Astrocyte (in vitro differentiated cells and primary cell): ENCODE data around the gene CLDN6. TPM values are rescaled to one million over a fixed set of nuclear protein-coding genes. Genes with fewer than 3 reads are reported as not detected.

ENCODE experiments used
- DNase-seq: peaks from one replicate; pipeline ENCODE4 v3.0.0-alpha.2; 2010; ENCODE audit warnings: low read depth
- FAIRE-seq: peaks from 2 replicates; lab custom pipeline; 2011; peaks lifted over from hg19 to GRCh38; lab: Jason Lieb, UNC
- H2AFZ ChIP-seq: 2 replicates; pipeline ENCODE4 v1.6.0; 2012; ENCODE audit warnings: low read depth, low read length, inconsistent platforms
- H3K27ac ChIP-seq: 2 replicates; pipeline ENCODE4 v1.5.1; 2011; ENCODE audit warnings: low read depth, low read length, inconsistent platforms
- H3K27me3 ChIP-seq: 2 replicates; pipeline ENCODE4 v1.6.0; 2011; ENCODE audit warnings: low read length, inconsistent platforms; ENCODE audit not compliant: insufficient read depth
- H3K36me3 ChIP-seq: 2 replicates; pipeline ENCODE4 v1.5.1; 2011; ENCODE audit warnings: low read length, inconsistent platforms; ENCODE audit not compliant: insufficient read depth
- H3K4me1 ChIP-seq: 2 replicates; pipeline ENCODE4 v1.5.1; 2011; ENCODE audit warnings: low read length, inconsistent platforms; ENCODE audit not compliant: insufficient read depth
- H3K4me2 ChIP-seq: 2 replicates; pipeline ENCODE4 v1.6.0; 2012; ENCODE audit warnings: low read length, inconsistent platforms
- H3K4me3 ChIP-seq: 2 replicates; pipeline ENCODE4 v1.5.1; 2011; ENCODE audit warnings: low read depth, mild to moderate bottlenecking, low read length, inconsistent platforms; ENCODE audit not compliant: insufficient read depth
- H3K79me2 ChIP-seq: 2 replicates; pipeline ENCODE4 v1.6.0; 2012; ENCODE audit warnings: mild to moderate bottlenecking, low read length, inconsistent platforms; ENCODE audit not compliant: insufficient read depth
- H3K9ac ChIP-seq: 2 replicates; pipeline ENCODE4 v1.6.0; 2012; ENCODE audit warnings: mild to moderate bottlenecking, low read length, inconsistent platforms
- H3K9me3 ChIP-seq: 2 replicates; pipeline ENCODE4 v1.5.1; 2012; ENCODE audit warnings: low read depth, mild to moderate bottlenecking, low read length, inconsistent platforms; ENCODE audit not compliant: insufficient read depth
- H4K20me1 ChIP-seq: 2 replicates; pipeline ENCODE4 v1.6.0; 2012; ENCODE audit warnings: low read length, inconsistent platforms; ENCODE audit not compliant: insufficient read depth
- H3K27ac Mint-ChIP-seq: one replicate; pipeline ENCODE4 v1.8.0; 2021; ENCODE audit warnings: mild to moderate bottlenecking, mixed read lengths; ENCODE audit not compliant: unreplicated experiment
- H3K27me3 Mint-ChIP-seq: one replicate; pipeline ENCODE4 v1.8.0; 2021; ENCODE audit warnings: low read depth, mixed read lengths; ENCODE audit not compliant: unreplicated experiment
- H3K36me3 Mint-ChIP-seq: one replicate; pipeline ENCODE4 v1.8.0; 2021; ENCODE audit warnings: low read depth, mixed read lengths; ENCODE audit not compliant: unreplicated experiment
- H3K4me1 Mint-ChIP-seq: one replicate; pipeline ENCODE4 v1.8.0; 2021; ENCODE audit warnings: low read depth, mixed read lengths; ENCODE audit not compliant: unreplicated experiment
- H3K4me3 Mint-ChIP-seq: one replicate; pipeline ENCODE4 v1.8.0; 2021; ENCODE audit warnings: mild to moderate bottlenecking, moderate library complexity, mixed read lengths; ENCODE audit not compliant: unreplicated experiment
- H3K9me3 Mint-ChIP-seq: one replicate; pipeline ENCODE4 v1.8.0; 2021; ENCODE audit warnings: mild to moderate bottlenecking, mixed read lengths; ENCODE audit not compliant: unreplicated experiment
- CTCF ChIP-seq: IDR thresholded peaks from 2 replicates; pipeline ENCODE4 v1.5.1; 2011; ENCODE audit warnings: low read depth, mild to moderate bottlenecking, inconsistent platforms, low read length, moderate library complexity; ENCODE audit not compliant: insufficient read depth
- EZH2 ChIP-seq: IDR thresholded peaks from 2 replicates; pipeline ENCODE4 v1.6.1; 2012; ENCODE audit warnings: mild to moderate bottlenecking, low read length, inconsistent platforms; ENCODE audit not compliant: insufficient read depth
- total RNA-seq: library from RNA; stranded (reverse); gene quantifications from 2 replicates; pipeline ENCODE4 v1.2.1, GENCODE V29; 2021

CLDN6 gene
- total RNA-seq, 1 donor from 2014 or later, result 584 TPM

- TF ChIP-seq CTCF (no peak), EZH2 (no peak)
- peak overlapping the region; percentile 93 for H3K4me3 Mint-ChIP-seq
- FAIRE-seq (no peak), DNase-seq (no peak)
- Histone ChIP-seq H3K4me3 (no peak overlapping the region), H3K4me2 (no peak overlapping the region), H3K9ac (no peak overlapping the region), H3K36me3 (no peaks in the 10 kb centered on the region), H3K9me3 (peaks cover 3% of the 10 kb centered on the region), H3K27ac (no peak overlapping the region), H3K79me2 (peaks cover 5% of the 10 kb centered on the region), H4K20me1 (peaks cover 37% of the 10 kb centered on the region), H2AFZ (no peak overlapping the region), H3K4me1 (peaks cover 31% of the 10 kb centered on the region), H3K27me3 (peaks cover 15% of the 10 kb centered on the region)
- H3K4me1 Mint-ChIP-seq, result peaks cover 4% of the 10 kb centered on the region
- no peaks in the 10 kb centered on the region for H3K27me3 Mint-ChIP-seq
- H3K27ac Mint-ChIP-seq, result no peak overlapping the region
- H3K9me3 Mint-ChIP-seq, result no peaks in the 10 kb centered on the region
- H3K36me3 Mint-ChIP-seq, result peaks cover 10% of the 10 kb centered on the region
Observed at GRCh38 chr16:3025032-3026002, 7.3 kb upstream of the CLDN6 start.

- DNase-seq (peak; percentile 94), FAIRE-seq (no peak)
- Histone ChIP-seq H2AFZ (no peak within 1 kb of the TSS), H3K27ac (peak within 1 kb of the TSS; percentile 100), H3K4me2 (peak within 1 kb of the TSS; percentile 88), H3K4me3 (peak within 1 kb of the TSS; percentile 63), H4K20me1 (peaks cover 32% of the 10 kb centered on the region), H3K9ac (peak within 1 kb of the TSS; percentile 99), H3K36me3 (no peaks in the 10 kb centered on the region), H3K79me2 (peaks cover 5% of the 10 kb centered on the region), H3K4me1 (peaks cover 27% of the 10 kb centered on the region), H3K27me3 (peaks cover 4% of the 10 kb centered on the region), H3K9me3 (peaks cover under 1% of the 10 kb centered on the region)
- H3K27me3 Mint-ChIP-seq, result no peaks in the 10 kb centered on the region
- H3K9me3 Mint-ChIP-seq, result no peaks in the 10 kb centered on the region
- peaks cover 8% of the 10 kb centered on the region for H3K4me1 Mint-ChIP-seq
- TF ChIP-seq CTCF, result no peak
- no peak for TF ChIP-seq EZH2
- H3K4me3 Mint-ChIP-seq, result peak within 1 kb of the TSS; percentile 93
- H3K36me3 Mint-ChIP-seq, result peaks cover 7% of the 10 kb centered on the region
- H3K27ac Mint-ChIP-seq, result peak within 1 kb of the TSS; percentile 100
Observed at GRCh38 chr16:3023669-3024478, 5.9 kb upstream of the CLDN6 start, which contains the start of the genes HCFC1R1 and THOC6. HCFC1R1 (minus strand) TSS chr16:3023942; CDS start chr16:3023941, 1 bp downstream. THOC6 (plus strand) TSS chr16:3024035; CDS start chr16:3024327, 292 bp downstream.
